Bronchial epithelial cell (primary cell): ENCODE measurements around the gene JPT1. TPM values are rescaled to one million over a fixed set of nuclear protein-coding genes. Genes with fewer than 3 reads are reported as not detected.
A peak's percentile ranks its signal among the peaks of the same experiment; 100 is the strongest.

Experiments
- DNase-seq: peaks from one replicate; pipeline ENCODE4 v3.0.0-alpha.2; 2010; ENCODE audit warnings: low read depth
- FAIRE-seq: peaks from 2 replicates; lab custom pipeline; 2011; peaks lifted over from hg19 to GRCh38; lab: Jason Lieb, UNC
- H3K27me3 ChIP-seq: 2 replicates; pipeline ENCODE4 v1.5.1; 2011; ENCODE audit warnings: low read length; ENCODE audit not compliant: control insufficient read depth, insufficient read depth
- H3K36me3 ChIP-seq: 2 replicates; pipeline ENCODE4 v1.5.1; 2011; ENCODE audit warnings: low read length; ENCODE audit not compliant: control insufficient read depth, insufficient read depth
- H3K4me3 ChIP-seq: 2 replicates; pipeline ENCODE4 v1.5.1; 2011; ENCODE audit warnings: mild to moderate bottlenecking, low read depth, low read length, control low read depth
- CTCF ChIP-seq: IDR thresholded peaks from 2 replicates; pipeline ENCODE4 v1.5.1; 2011; ENCODE audit warnings: mild to moderate bottlenecking, moderate library complexity, low read length, control low read depth, inconsistent platforms; ENCODE audit not compliant: insufficient read depth, severe bottlenecking
- total RNA-seq: library from RNA; depleted of rRNA; stranded (reverse); fragments of >200 nt; gene quantifications from 2 replicates; pipeline ENCODE4 v1.2.1, GENCODE V29; 2014

The JPT1 gene
- total RNA-seq, 1 donor from 2014 or later, result 188 TPM

DNA sequence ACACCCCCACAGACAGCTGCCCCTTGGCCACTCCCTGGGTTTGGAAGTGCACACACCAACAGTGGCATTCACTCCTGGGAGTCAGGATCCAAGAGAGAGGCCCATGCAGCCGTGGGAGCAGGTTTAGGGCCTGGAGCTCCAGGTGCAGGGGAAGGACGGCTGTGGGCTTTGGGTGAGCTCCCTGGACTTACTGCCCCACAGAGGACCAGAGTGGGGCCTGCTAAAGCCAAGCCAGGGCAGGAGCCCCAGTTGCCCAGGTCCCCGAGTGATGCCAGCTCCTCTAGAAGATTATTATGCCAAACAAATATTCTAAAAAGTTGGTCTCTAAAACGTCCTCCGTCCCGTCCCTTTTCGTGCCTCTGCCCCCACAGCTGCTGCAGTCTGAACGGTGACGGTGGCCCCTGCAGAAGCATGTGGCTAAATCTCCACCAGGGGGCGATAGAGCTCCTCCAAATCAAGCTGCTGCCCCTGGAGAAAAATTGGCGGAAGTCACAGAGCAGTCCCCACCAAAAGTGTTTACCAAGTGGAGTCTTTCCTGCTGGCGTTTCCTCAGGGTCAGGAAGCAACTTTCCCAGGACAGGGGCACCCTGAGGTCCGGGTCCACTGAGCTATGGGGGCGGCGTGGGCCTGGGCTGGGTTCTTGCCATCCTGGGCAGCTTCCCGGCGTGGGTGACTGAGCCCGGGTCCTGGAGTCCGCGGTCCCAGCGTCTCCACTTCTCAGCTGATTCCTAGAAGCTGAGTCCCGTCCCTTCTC lies 40.3 kb downstream of the JPT1 start:
- H3K36me3 ChIP-seq, result no peaks in the 10 kb centered on the region
- H3K4me3 ChIP-seq, result peak overlapping the region; percentile 35
- DNase-seq, result peak; percentile 74
- peak; percentile 84 for TF ChIP-seq CTCF
- no peak for FAIRE-seq
- no peaks in the 10 kb centered on the region for H3K27me3 ChIP-seq

GRCh38 chr17:75111777-75112335 lies 42.5 kb downstream of the JPT1 start:
- no peaks in the 10 kb centered on the region for H3K27me3 ChIP-seq
- DNase-seq (no peak), FAIRE-seq (no peak)
- H3K36me3 ChIP-seq, result no peaks in the 10 kb centered on the region
- no peak overlapping the region for H3K4me3 ChIP-seq
- no peak for TF ChIP-seq CTCF

- FAIRE-seq (no peak), DNase-seq (no peak)
- Histone ChIP-seq H3K36me3 (no peaks in the 10 kb centered on the region), H3K4me3 (peak overlapping the region; percentile 47), H3K27me3 (no peaks in the 10 kb centered on the region)
- no peak for TF ChIP-seq CTCF
Measured at GRCh38 chr17:75110234-75110937, 43.9 kb downstream of the JPT1 start.

- FAIRE-seq (no peak), DNase-seq (peak; percentile 67)
- peak; percentile 4 for TF ChIP-seq CTCF
- Histone ChIP-seq H3K4me3 (peak within 1 kb of the TSS; percentile 47), H3K36me3 (no peaks in the 10 kb centered on the region), H3K27me3 (no peaks in the 10 kb centered on the region)
Measured at GRCh38 chr17:75109407-75110233, 44.7 kb downstream of the JPT1 start, which contains the start of gene ARMC7. Gene ARMC7, plus strand, starts transcription at chr17:75109969. Its CDS starts 320 bp downstream, at chr17:75110289.

- peak overlapping the region; percentile 47 for H3K4me3 ChIP-seq
- no peaks in the 10 kb centered on the region for H3K36me3 ChIP-seq
- H3K27me3 ChIP-seq, result no peaks in the 10 kb centered on the region
- TF ChIP-seq CTCF, result no peak
- DNase-seq (no peak), FAIRE-seq (no peak)
Measured at GRCh38 chr17:75109046-75109406, 45.3 kb downstream of the JPT1 start.
